ENCODE measurements around the gene DEFB124.

- TF ChIP-seq, protein P1, sequence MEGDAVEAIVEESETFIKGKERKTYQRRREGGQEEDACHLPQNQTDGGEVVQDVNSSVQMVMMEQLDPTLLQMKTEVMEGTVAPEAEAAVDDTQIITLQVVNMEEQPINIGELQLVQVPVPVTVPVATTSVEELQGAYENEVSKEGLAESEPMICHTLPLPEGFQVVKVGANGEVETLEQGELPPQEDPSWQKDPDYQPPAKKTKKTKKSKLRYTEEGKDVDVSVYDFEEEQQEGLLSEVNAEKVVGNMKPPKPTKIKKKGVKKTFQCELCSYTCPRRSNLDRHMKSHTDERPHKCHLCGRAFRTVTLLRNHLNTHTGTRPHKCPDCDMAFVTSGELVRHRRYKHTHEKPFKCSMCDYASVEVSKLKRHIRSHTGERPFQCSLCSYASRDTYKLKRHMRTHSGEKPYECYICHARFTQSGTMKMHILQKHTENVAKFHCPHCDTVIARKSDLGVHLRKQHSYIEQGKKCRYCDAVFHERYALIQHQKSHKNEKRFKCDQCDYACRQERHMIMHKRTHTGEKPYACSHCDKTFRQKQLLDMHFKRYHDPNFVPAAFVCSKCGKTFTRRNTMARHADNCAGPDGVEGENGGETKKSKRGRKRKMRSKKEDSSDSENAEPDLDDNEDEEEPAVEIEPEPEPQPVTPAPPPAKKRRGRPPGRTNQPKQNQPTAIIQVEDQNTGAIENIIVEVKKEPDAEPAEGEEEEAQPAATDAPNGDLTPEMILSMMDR (IDR thresholded peaks at IDR 0.05; ENCODE audit: insufficient read depth, low read length, poor library complexity, severe bottlenecking): no peak
- TF ChIP-seq EZH2phosphoT487 (conservative IDR thresholded peaks at IDR 0.05; ENCODE audit: low read length): no peak
These were observed 1.3 kb upstream of the DEFB124 start for GRCh38 chr20:31476294-31476585.
